ENCODE results near the gene FNDC1. TPM values are rescaled to one million over a fixed set of nuclear protein-coding genes. Genes with fewer than 3 reads are reported as not detected.

Gene FNDC1
- total and polyA plus RNA-seq, 3 donors from 2014 or later: 0.87 to 4.9 (median 1.7) TPM

GRCh38 chr6:159301277-159301676 is 132.1 kb downstream of the FNDC1 start:
- Histone ChIP-seq H3K36me3 (ENCODE audit: low read depth, missing control alignments) (no peaks in the 10 kb centered on the region), H3K27ac (no peak overlapping the region), H3K4me3 (no peak overlapping the region), H3K9me3 (no peaks in the 10 kb centered on the region), H3K27me3 (no peaks in the 10 kb centered on the region), H3K4me1 (no peaks in the 10 kb centered on the region)
- peak; percentile 21 for DNase-seq
- intact Hi-C loops (cut with DNase I; ENCODE audit: low total_unique reads): no loop called here
- WGBS, 2 donors: 53 to 73% methylated on average over 5 of the region's 5 CpGs
- TF ChIP-seq POLR2A (IDR thresholded peaks at IDR 0.05) (no peak), CTCF (IDR thresholded peaks at IDR 0.05) (no peak)

DNA sequence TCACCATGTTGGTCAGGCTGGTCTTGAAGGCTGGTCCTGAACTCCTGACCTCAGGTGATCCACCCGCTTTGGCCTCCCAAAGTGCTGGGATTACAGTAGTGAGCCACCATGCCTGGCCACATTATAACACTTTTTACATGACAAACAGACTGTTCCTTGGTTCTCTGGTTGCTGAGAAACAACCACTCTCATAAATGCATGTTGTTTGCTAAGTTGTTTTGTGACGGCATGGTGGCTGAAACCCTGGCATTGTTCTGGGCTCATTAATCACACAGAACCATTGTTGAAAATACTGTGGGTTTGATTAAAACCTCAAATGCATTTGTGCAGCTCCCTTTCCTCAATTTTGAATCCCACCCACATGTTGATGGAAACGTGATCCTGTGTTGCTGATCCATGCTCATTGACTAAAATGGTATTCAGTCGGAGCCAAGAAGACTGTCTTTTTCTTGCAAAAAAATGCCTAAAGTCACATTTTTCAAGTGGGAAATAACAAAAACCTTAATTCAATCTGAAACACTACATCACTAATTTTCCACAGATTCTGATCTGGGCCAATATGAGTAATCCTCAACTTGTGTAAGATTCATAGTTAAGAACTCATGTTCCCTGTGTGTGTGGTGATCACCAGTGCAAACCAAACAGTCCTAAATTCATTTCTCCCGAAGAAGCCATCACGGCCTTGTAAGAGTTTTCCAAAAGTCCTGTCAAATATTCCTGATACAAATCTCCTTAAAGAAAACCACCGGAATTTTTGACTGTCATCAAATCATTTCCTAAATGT is 132.8 kb downstream of the FNDC1 start:
- no peaks in the 10 kb centered on the region for H3K27me3 ChIP-seq
- no peak overlapping the region for H3K4me3 ChIP-seq
- no peak for TF ChIP-seq CTCF (IDR thresholded peaks at IDR 0.05)
- no peak for TF ChIP-seq POLR2A (IDR thresholded peaks at IDR 0.05)
- no peak for DNase-seq
- WGBS, 2 donors: 83 to 91% methylated on average over 7 of the region's 7 CpGs
- H3K27ac ChIP-seq: no peak overlapping the region
- H3K36me3 ChIP-seq (ENCODE audit: low read depth, missing control alignments): no peaks in the 10 kb centered on the region
- no peaks in the 10 kb centered on the region for H3K9me3 ChIP-seq
- H3K4me1 ChIP-seq: no peaks in the 10 kb centered on the region
- intact Hi-C loops (cut with DNase I; ENCODE audit: low total_unique reads): no loop called here

DNA sequence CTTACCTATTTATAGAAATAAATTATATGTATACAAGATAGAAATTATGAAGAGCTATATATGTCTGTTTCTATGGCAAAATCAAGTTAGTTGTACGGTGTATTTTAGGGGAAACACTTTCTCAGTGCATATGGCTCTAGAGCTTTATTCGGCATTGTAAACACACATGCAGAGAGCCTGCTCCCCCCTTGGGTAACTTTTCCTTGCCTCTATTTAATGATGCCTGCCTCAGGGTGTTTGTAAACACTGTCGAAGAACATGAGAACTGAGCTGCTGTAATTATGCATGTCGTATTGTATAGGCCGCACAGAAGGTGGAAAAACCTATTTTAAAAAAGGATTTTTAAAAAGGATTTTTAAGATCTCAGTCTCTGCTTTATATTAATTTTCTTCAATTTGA is 133.4 kb downstream of the FNDC1 start:
- 68 to 81% methylated on average over 5 of the region's 5 CpGs for WGBS, 2 donors
- intact Hi-C loops (cut with DNase I; ENCODE audit: low total_unique reads): no loop called here
- Histone ChIP-seq H3K27ac (no peak overlapping the region), H3K4me1 (no peaks in the 10 kb centered on the region), H3K36me3 (ENCODE audit: low read depth, missing control alignments) (no peaks in the 10 kb centered on the region), H3K9me3 (no peaks in the 10 kb centered on the region), H3K4me3 (no peak overlapping the region), H3K27me3 (no peaks in the 10 kb centered on the region)
- no peak for DNase-seq
- TF ChIP-seq CTCF (IDR thresholded peaks at IDR 0.05) (no peak), POLR2A (IDR thresholded peaks at IDR 0.05) (no peak)

GRCh38 chr6:159303159-159303558 is 134.0 kb downstream of the FNDC1 start:
- DNase-seq: no peak
- no peaks in the 10 kb centered on the region for H3K36me3 ChIP-seq (ENCODE audit: low read depth, missing control alignments)
- H3K4me1 ChIP-seq: no peaks in the 10 kb centered on the region
- TF ChIP-seq CTCF (IDR thresholded peaks at IDR 0.05) (no peak), POLR2A (IDR thresholded peaks at IDR 0.05) (no peak)
- no peaks in the 10 kb centered on the region for H3K27me3 ChIP-seq
- H3K4me3 ChIP-seq: no peak overlapping the region
- no peaks in the 10 kb centered on the region for H3K9me3 ChIP-seq
- intact Hi-C loops (cut with DNase I; ENCODE audit: low total_unique reads): no loop called here
- H3K27ac ChIP-seq: no peak overlapping the region
- WGBS, 2 donors: 73 to 84% methylated on average over 2 of the region's 2 CpGs

GRCh38 chr6:159303784-159304183 is 134.6 kb downstream of the FNDC1 start:
- Histone ChIP-seq H3K36me3 (ENCODE audit: low read depth, missing control alignments) (no peaks in the 10 kb centered on the region), H3K9me3 (no peaks in the 10 kb centered on the region), H3K27ac (no peak overlapping the region), H3K27me3 (no peaks in the 10 kb centered on the region), H3K4me3 (no peak overlapping the region), H3K4me1 (no peaks in the 10 kb centered on the region)
- no peak for TF ChIP-seq CTCF (IDR thresholded peaks at IDR 0.05)
- TF ChIP-seq POLR2A (IDR thresholded peaks at IDR 0.05): no peak
- intact Hi-C loops (cut with DNase I; ENCODE audit: low total_unique reads): no loop called here
- no peak for DNase-seq
- 75 to 90% methylated on average over 3 to 6 of the region's 6 CpGs for whole genome bisulfite sequencing, 2 donors
